HepG2 (cell line): ENCODE data around the gene PHB1. TPM values are rescaled to one million over a fixed set of nuclear protein-coding genes. Genes with fewer than 3 reads are reported as not detected.
A peak's percentile ranks its signal among the peaks of the same experiment; 100 is the strongest.

Source experiments
- ELF1 ChIP-seq: sonication (generic); formaldehyde crosslinking; IDR thresholded peaks from 2 replicates; pipeline ENCODE4 v1.4.0; 2020; ENCODE audit warnings: missing genetic modification reagents
- ETV6 ChIP-seq: sonication (generic); formaldehyde crosslinking; conservative IDR thresholded peaks from 2 replicates; pipeline ENCODE4 v1.4.0; 2020; ENCODE audit warnings: missing genetic modification reagents
- KAT2B ChIP-seq: fragments of 150-350 bp; IDR thresholded peaks from 2 replicates; pipeline ENCODE4 v1.6.1; 2014; ENCODE audit warnings: low read depth, low read length, borderline replicate concordance
- KLF11 ChIP-seq: IDR thresholded peaks from 2 replicates; pipeline ENCODE4 v1.6.1; 2016; ENCODE audit warnings: missing compliant biosample characterization
- MAFK ChIP-seq, 2 experiments: IDR thresholded peaks in 1 of 2; conservative IDR thresholded peaks in 1 of 2; 2 replicates each; pipeline ENCODE4 v1.6.1; 2011; ENCODE audit warnings: improper control_type of control experiment in 2 of 2, low read length in 2 of 2
- NCOA2 ChIP-seq: sonication (generic); formaldehyde crosslinking; IDR thresholded peaks from 2 replicates; pipeline ENCODE4 v1.8.0; 2022; ENCODE audit warnings: inconsistent platforms
- NFE2L1 ChIP-seq: sonication (generic); formaldehyde crosslinking; IDR thresholded peaks from 2 replicates; pipeline ENCODE4 v1.4.0; 2020; ENCODE audit warnings: missing genetic modification reagents, mild to moderate bottlenecking, borderline replicate concordance
- PCBP2 ChIP-seq: fragments of 200-400 bp; formaldehyde crosslinking; optimal IDR thresholded peaks from 2 replicates; pipeline ENCODE3; 2018; ENCODE audit warnings: low read length, low read depth; ENCODE audit not compliant: poor library complexity, severe bottlenecking
- PHF20 ChIP-seq: sonication (generic); formaldehyde crosslinking; IDR thresholded peaks from 2 replicates; pipeline ENCODE4 v1.5.0; 2020; ENCODE audit warnings: mild to moderate bottlenecking, missing genetic modification reagents
- WIZ ChIP-seq: sonication (generic); formaldehyde crosslinking; IDR thresholded peaks from 2 replicates; pipeline ENCODE4 v1.5.1; 2020; ENCODE audit warnings: mild to moderate bottlenecking, missing genetic modification reagents
- ZC3H13 ChIP-seq: sonication (generic); formaldehyde crosslinking; IDR thresholded peaks from 2 replicates; pipeline ENCODE4 v1.8.1; 2023; ENCODE audit warnings: mild to moderate bottlenecking, missing genetic modification reagents, moderate library complexity
- ZFP37 ChIP-seq: sonication (generic); formaldehyde crosslinking; IDR thresholded peaks from 2 replicates; pipeline ENCODE4 v1.4.0; 2020; ENCODE audit warnings: missing genetic modification reagents, borderline replicate concordance
- ZKSCAN5 ChIP-seq: sonication (generic); formaldehyde crosslinking; IDR thresholded peaks from 2 replicates; pipeline ENCODE4 v1.5.1; 2020; ENCODE audit warnings: mild to moderate bottlenecking, missing genetic modification reagents
- ZNF207 ChIP-seq: fragments of 450-650 bp; IDR thresholded peaks from 2 replicates; pipeline ENCODE4 v1.6.1; 2016; ENCODE audit warnings: antibody characterized with exemption, borderline replicate concordance
- ZNF3 ChIP-seq: IDR thresholded peaks from 2 replicates; pipeline ENCODE4 v1.7.0; 2017; ENCODE audit warnings: inconsistent platforms
- ZNF484 ChIP-seq: sonication (generic); formaldehyde crosslinking; IDR thresholded peaks from 2 replicates; pipeline ENCODE4 v1.5.1; 2020; ENCODE audit warnings: mild to moderate bottlenecking, low read depth, missing genetic modification reagents, borderline replicate concordance
- ZNF747 ChIP-seq: sonication (generic); formaldehyde crosslinking; IDR thresholded peaks from 2 replicates; pipeline ENCODE4 v1.8.1; 2023; ENCODE audit warnings: missing genetic modification reagents, mild to moderate bottlenecking, borderline replicate concordance
- polyA plus RNA-seq, 8 experiments: library from polyadenylated mRNA; depleted of rRNA in 3 of 8; stranded (reverse) in 7 of 8; unstranded in 1 of 8; fragments of >200 nt; fragmentation: Illumina TruSeq in 4 of 8; extraction: Trizol in 4 of 8; gene quantifications; 2 replicates each; pipeline versions ENCODE4 v1.2.1 to v1.2.3, GENCODE V29; 2011 to 2016; ENCODE audit warnings: low read depth in 4 of 8, missing spikeins in 1 of 8, mixed read lengths in 1 of 8; ENCODE audit not compliant: insufficient read depth in 1 of 8
- total RNA-seq, 5 experiments: library from RNA; depleted of rRNA; stranded (reverse); fragments of >200 nt; fragmentation: Illumina TruSeq; extraction: Trizol; gene quantifications; 2 replicates each; pipeline ENCODE4 v1.2.3, GENCODE V29; 2016; ENCODE audit warnings: low read depth in 1 of 5
- TF ChIP-seq, protein P1 (sequence below): sonication (generic); formaldehyde crosslinking; IDR thresholded peaks from 2 replicates; pipeline ENCODE4 v1.5.1; 2020; ENCODE audit warnings: mild to moderate bottlenecking, missing genetic modification reagents, moderate library complexity
- TF ChIP-seq, protein P2 (sequence below): sonication (generic); formaldehyde crosslinking; IDR thresholded peaks from 2 replicates; pipeline ENCODE4 v1.5.0; 2020; ENCODE audit warnings: missing genetic modification reagents
- TF ChIP-seq, protein P3 (sequence below): sonication (generic); formaldehyde crosslinking; IDR thresholded peaks from 2 replicates; pipeline ENCODE4; 2020; ENCODE audit warnings: missing genetic modification reagents, mild to moderate bottlenecking, borderline replicate concordance
- TF ChIP-seq, protein P4 (sequence below): sonication (generic); formaldehyde crosslinking; IDR thresholded peaks from 2 replicates; pipeline ENCODE4 v1.5.0; 2020; ENCODE audit warnings: missing genetic modification reagents
- TF ChIP-seq, protein P5 (sequence below): sonication (generic); formaldehyde crosslinking; IDR thresholded peaks from 2 replicates; pipeline ENCODE4 v1.4.0; 2020; ENCODE audit warnings: missing genetic modification reagents

Gene PHB1
- total and polyA plus RNA-seq, 2 of the 13 experiments (the other 11 are each of a cell fraction or from before 2014, with no cell fraction given), result 515 to 688 TPM

DNA sequence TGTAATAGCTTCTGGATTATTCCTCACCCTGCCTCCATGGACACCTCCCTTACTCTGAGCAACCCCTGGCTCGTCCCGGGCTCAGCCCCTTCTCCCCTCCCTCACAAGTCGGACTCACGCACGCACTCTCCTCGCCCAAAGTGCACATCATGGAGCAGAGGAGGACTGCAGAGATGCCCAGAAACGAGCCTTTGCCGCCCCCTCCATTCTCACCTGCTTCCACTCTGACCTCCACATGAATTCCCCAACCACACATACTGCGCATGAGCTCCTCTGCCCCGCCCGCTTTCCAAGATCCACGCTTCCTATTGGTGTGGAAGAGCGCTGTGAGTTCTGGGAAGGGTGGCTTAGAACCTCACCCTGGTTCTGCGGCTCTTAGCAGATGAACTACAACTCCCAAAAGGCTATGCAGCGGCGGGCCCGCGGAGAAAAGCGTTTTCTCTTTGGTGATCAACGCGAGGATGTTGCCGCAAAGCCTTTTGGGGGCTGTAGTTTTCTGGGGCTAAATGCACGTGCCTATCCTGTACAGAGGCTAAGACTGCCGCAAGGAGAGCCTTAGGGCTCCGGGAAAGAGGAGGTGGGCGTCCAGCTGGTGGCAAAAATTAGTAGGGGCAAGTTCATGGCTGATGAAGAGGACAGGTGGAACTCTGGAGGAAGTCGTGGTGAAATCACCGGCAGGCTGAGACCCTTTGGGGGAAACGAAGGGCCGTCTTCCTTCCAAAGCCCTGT lies at the start of gene PHB1 (continued):
- TF ChIP-seq, protein P1, sequence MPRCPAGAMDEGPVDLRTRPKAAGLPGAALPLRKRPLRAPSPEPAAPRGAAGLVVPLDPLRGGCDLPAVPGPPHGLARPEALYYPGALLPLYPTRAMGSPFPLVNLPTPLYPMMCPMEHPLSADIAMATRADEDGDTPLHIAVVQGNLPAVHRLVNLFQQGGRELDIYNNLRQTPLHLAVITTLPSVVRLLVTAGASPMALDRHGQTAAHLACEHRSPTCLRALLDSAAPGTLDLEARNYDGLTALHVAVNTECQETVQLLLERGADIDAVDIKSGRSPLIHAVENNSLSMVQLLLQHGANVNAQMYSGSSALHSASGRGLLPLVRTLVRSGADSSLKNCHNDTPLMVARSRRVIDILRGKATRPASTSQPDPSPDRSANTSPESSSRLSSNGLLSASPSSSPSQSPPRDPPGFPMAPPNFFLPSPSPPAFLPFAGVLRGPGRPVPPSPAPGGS (CRISPR knock-in tag), result no peak; the same call in 1 of the 2 replicates
- TF ChIP-seq ELF1 (CRISPR knock-in tag) (peak; percentile 85), ZNF3 (CRISPR knock-in tag) (no peak), ZNF484 (no peak), ZNF747 (CRISPR knock-in tag) (peak; percentile 77; the same call in 1 of the 2 replicates), NCOA2 (CRISPR knock-in tag) (peak; percentile 59; the same call in 1 of the 2 replicates), ZC3H13 (CRISPR knock-in tag) (no peak), KLF11 (CRISPR knock-in tag) (peak; percentile 75), ZNF207 (no peak), WIZ (CRISPR knock-in tag) (no peak), NFE2L1 (CRISPR knock-in tag) (no peak), KAT2B (no peak), ETV6 (CRISPR knock-in tag) (no peak; the same call in 1 of the 2 replicates), ZKSCAN5 (CRISPR knock-in tag) (no peak), PHF20 (CRISPR knock-in tag) (peak; percentile 71), PCBP2 (no peak), ZFP37 (CRISPR knock-in tag) (0 out of 2 replicates have a peak, but pooled peaks have one; percentile 28), MAFK (conservative IDR thresholded peaks at IDR 0.05 in 1 of 2, IDR thresholded peaks at IDR 0.05 in 1 of 2; ENCODE audit: low read length in 2 of 2) (no peak)
- TF ChIP-seq, protein P2, sequence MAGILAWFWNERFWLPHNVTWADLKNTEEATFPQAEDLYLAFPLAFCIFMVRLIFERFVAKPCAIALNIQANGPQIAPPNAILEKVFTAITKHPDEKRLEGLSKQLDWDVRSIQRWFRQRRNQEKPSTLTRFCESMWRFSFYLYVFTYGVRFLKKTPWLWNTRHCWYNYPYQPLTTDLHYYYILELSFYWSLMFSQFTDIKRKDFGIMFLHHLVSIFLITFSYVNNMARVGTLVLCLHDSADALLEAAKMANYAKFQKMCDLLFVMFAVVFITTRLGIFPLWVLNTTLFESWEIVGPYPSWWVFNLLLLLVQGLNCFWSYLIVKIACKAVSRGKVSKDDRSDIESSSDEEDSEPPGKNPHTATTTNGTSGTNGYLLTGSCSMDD, result no peak
- TF ChIP-seq, protein P3, sequence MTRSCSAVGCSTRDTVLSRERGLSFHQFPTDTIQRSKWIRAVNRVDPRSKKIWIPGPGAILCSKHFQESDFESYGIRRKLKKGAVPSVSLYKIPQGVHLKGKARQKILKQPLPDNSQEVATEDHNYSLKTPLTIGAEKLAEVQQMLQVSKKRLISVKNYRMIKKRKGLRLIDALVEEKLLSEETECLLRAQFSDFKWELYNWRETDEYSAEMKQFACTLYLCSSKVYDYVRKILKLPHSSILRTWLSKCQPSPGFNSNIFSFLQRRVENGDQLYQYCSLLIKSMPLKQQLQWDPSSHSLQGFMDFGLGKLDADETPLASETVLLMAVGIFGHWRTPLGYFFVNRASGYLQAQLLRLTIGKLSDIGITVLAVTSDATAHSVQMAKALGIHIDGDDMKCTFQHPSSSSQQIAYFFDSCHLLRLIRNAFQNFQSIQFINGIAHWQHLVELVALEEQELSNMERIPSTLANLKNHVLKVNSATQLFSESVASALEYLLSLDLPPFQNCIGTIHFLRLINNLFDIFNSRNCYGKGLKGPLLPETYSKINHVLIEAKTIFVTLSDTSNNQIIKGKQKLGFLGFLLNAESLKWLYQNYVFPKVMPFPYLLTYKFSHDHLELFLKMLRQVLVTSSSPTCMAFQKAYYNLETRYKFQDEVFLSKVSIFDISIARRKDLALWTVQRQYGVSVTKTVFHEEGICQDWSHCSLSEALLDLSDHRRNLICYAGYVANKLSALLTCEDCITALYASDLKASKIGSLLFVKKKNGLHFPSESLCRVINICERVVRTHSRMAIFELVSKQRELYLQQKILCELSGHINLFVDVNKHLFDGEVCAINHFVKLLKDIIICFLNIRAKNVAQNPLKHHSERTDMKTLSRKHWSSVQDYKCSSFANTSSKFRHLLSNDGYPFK, result peak; percentile 90
- TF ChIP-seq, protein P4, sequence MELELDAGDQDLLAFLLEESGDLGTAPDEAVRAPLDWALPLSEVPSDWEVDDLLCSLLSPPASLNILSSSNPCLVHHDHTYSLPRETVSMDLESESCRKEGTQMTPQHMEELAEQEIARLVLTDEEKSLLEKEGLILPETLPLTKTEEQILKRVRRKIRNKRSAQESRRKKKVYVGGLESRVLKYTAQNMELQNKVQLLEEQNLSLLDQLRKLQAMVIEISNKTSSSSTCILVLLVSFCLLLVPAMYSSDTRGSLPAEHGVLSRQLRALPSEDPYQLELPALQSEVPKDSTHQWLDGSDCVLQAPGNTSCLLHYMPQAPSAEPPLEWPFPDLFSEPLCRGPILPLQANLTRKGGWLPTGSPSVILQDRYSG (CRISPR knock-in tag), result no peak
- TF ChIP-seq, protein P5, sequence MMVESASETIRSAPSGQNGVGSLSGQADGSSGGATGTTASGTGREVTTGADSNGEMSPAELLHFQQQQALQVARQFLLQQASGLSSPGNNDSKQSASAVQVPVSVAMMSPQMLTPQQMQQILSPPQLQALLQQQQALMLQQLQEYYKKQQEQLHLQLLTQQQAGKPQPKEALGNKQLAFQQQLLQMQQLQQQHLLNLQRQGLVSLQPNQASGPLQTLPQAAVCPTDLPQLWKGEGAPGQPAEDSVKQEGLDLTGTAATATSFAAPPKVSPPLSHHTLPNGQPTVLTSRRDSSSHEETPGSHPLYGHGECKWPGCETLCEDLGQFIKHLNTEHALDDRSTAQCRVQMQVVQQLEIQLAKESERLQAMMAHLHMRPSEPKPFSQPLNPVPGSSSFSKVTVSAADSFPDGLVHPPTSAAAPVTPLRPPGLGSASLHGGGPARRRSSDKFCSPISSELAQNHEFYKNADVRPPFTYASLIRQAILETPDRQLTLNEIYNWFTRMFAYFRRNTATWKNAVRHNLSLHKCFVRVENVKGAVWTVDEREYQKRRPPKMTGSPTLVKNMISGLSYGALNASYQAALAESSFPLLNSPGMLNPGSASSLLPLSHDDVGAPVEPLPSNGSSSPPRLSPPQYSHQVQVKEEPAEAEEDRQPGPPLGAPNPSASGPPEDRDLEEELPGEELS (CRISPR knock-in tag), result peak; percentile 41
